ENCODE data around the gene PPP1R18.
"Not testable (repeated sequence)": the region's sequence is repeated elsewhere in the genome, so short reads cannot be mapped to it uniquely, and the experiment has no call there.

PPP1R18 gene, protein sequence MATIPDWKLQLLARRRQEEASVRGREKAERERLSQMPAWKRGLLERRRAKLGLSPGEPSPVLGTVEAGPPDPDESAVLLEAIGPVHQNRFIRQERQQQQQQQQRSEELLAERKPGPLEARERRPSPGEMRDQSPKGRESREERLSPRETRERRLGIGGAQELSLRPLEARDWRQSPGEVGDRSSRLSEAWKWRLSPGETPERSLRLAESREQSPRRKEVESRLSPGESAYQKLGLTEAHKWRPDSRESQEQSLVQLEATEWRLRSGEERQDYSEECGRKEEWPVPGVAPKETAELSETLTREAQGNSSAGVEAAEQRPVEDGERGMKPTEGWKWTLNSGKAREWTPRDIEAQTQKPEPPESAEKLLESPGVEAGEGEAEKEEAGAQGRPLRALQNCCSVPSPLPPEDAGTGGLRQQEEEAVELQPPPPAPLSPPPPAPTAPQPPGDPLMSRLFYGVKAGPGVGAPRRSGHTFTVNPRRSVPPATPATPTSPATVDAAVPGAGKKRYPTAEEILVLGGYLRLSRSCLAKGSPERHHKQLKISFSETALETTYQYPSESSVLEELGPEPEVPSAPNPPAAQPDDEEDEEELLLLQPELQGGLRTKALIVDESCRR

DNA sequence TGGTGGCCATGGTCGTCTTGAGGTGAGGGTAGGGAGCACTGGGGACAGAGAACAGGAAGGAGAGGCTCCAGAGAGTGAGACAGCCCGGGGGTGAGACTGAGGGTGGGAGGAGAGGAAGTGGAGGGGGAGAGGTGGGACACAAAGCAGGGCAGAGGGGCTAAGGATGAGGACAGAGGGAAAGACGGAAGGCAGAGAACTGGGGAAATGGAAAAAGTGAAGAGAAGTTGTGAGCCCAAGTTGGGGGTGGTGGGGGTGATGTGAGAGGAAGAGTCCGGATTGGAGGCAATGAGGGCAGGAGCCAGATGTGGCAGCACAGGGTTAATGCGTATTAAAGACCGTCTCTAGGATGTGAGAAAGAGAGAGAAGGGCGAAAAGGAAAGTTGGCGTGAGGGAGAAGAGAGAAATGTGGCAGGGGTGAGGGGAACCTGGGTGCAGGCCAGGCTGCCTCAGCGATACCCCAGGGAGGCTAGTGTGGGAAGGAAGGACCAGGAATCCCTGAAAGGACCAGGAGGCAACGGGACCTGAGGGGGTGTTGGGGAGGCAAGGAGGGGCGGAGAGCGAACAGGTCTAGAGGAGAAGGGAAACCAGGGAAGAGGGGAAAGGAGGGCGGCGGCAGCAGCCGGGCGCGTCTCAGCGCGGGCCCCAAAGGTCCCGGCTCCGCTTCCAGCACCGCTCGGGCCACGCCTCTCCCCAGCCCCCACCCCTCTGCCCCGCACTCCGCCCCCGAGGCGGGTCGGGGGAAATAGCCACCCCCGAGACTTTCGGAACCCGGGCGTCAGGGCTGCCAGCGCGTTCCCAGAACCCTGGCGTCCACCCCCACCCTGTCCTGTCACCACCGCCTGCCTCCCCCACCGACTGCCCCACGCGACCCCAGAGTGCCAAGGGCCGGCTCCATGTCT, at the start of gene PPP1R18:
PPP1R18 (minus strand) TSS at position 637 of the 899 bp plus-strand sequence; CDS start at position 10, 627 bp downstream.
- peak in 1 of 2 experiments; percentile 80 for DNase-seq

DNA sequence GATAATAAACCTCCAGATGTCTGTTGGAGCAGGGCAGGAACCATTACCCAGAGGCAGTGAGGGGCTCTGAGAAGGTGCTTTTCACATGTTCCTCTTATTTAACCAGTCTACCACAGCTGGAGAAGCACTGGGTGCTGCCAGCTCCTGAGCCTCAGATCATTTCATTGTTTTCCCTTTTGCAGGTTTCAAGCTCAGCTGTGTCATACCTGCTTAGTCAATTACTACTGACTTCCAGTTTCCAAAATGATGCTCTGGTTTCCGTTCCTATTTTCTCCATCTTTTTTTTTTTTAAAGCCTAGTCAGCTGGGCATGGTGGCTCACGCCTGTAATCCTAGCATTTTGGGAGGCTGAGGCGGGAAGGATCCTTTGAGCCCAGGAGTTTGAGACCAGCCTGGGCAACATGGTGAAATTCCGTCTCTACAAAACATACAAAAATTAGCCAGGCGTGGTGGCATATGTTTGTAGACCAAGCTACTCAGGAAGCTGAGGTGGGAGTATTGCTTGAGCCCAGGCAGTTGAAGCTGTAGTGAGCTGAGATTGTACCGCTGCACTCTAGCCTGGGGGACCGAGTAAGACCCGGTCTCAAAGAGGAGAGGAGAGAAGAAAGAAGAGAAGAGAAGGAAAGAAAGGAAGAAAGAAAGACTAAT, 49.3 kb upstream of the PPP1R18 start:
- DNase-seq = no peak

DNA sequence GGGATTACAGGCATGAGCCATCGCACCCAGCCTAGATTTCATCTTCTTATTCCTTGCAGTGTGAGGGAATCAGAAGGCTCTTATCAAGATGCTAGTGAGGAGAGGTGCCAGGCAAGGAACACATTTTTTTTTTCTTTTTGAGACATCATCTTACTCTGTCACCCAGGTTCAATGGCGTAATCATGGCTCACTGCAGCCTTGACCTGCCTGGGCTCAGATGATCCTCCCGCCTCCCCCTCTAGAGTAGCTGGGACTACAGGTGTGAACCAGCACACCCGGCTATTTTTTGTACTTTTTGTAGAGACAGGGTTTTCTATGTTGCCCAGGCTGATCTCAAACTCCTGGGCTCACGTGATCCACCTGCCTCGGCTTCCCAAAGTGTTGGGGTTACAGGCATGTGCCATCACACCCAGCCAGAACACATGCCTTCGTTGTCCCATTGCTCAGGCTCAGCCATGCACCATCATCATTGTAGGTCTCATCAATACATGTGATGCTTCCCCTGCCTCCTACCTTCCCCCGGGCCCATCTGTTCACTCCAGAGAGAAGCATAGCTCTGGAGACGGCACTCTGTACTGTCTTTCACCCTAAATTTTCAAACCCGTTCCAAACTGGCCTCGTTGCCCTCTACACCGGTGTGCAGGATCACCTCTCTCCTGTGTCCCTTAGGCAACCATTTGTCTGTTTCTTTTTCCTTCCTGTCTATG, 45.9 kb upstream of the PPP1R18 start:
- DNase-seq = no peak

DNA sequence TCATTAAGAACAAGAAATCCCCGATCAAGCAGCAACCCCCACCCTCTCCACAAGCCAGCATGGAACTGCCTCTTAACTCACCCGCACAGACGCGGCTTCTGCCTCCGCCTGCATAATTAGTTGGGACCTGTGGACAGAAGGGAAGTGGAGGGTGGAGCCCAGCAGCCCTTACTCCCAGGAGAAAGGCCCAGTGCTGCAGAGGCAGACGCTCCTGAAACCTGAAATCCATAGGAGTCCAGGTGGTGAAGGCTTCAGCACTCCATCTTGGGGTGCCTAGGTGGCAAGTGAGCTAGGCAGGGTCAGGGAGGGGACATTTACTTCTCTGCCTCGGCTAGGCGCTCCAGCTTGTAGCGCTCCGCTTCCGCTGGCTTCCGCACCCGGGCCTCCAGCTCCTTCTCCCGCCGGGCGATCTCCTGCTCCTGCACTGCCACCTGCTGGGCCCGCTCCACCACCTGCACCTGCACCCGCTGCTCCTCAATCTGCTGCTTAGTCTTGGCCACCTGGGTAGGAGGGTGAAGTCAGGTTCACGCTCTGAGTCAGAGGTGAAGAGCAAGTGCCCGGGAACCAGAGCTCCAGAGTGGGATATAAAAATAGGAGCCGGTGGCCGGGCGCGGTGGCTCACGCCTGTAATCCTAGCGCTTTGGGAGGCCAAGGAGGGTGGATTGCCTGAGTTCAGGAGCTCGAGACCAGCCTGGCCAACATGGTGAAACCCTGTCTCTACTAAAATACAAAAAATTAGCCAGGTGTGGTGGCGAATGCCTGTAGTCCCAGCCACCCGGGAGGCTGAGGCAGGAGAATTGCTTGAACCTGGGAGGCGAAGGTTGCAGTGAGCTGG, 44.4 kb upstream of the PPP1R18 start:
- peak in 1 of 2 experiments; percentile 14 for DNase-seq

DNA sequence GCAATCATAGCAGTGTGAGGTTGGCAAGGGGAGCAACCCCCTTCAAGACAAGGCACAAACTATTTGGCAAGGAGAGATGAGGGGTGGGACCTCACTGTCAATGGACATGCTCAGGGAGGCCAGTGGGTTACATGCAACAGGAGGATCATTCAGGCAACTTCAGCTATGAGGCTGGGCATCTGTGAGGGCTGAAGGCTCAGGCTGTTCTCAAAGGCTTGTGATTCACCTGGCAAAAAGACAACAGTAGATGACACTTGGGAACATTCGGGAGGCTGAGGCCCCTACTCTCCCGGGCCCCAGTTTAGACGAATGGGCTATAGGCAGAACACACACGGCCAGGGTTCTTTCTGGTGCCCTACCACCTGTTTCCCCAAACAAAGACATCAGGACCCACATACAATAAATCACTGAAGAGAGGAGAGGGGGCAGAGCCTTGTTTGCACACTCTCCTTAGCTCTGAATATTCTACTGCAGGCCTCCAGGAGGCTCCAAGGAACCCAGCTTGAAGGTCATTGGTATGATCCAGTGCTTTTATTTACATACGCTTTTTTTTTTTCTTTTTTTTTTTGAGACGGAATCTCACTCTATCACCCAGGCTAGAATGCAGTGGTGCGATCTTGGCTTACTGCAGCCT, 41.6 kb upstream of the PPP1R18 start:
- DNase-seq = peak; percentile 37 to 74

DNA sequence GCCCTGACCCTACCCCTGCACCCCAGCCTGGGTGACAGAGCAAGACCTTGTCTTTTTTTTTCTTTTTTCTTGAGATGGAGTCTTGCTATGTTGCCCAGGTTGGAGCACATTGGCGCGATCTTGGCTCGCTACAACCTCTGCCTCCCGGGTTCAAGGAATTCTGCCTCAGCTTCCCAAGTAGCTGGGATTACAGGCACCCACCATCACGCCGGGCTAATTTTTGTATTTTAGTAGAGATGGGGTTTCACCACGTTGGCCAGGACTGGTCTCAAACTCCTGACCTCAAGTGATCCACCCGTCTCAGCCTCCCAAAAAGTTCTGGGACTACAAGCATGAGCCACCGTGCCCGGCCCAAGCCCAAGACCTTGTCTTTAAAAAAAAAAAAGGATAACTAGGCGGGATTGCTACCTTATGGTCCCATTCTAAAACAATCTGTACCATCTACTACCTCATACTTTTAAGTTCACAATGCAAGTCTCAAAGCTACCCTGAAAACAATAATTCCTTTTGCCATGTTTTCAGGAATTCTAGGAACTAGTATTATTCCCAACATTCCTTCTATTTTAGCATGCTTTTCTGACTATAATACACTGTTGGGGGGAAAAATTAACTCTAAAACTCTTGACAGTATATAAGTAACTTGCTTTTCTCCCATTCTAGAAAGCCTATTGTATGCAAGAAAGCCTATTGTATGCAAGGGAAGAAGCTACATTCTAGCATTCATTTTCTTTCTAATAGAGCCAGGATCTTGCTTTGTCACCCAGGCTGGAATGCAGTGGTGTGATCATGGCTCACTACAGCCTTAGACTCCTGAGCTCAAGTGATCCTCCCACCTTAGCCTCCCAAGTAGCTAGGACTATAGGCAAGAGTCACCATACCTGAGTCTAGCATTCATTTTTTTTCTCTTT, 40.3 kb upstream of the PPP1R18 start:
- peak in 1 of 2 experiments; percentile 19 for DNase-seq

DNA sequence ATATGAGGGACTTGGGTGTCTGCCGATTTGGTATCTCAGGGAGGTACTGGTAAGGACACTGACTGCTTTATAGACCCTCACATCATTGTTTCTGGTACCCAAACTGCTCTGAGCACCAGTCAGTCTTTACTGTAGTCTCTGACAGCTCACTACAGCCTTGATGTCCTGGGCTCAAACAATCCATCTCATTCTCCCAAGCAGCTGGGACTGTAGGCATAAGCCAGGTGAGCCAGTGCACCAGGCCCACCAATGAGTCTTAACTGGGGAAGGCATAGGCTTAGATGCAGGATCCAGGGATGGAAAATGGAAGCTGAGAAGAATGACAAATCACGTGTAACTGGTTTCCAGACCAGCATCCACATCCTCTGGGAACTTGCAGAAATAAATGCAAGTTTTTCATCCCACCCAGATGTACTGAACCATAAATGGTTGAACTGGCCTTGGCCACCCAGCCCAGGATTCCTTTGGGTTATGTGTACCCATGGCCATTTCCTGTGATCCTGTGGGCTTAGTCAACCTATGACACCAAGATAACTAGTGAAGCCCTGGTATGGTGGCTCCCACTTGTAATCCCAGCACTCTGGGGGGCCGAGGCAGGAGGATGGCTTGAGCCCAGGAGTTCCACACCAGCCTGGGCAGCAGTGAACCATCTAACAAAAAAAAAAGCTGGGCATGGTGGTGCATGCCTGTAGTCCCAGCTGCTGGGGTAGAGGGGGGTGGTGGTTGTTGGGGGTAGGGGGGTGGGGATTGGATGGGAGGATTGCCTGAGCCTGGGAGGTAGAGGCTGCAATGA, 39.5 kb upstream of the PPP1R18 start:
- peak in 1 of 2 experiments; percentile 76 for DNase-seq

DNA sequence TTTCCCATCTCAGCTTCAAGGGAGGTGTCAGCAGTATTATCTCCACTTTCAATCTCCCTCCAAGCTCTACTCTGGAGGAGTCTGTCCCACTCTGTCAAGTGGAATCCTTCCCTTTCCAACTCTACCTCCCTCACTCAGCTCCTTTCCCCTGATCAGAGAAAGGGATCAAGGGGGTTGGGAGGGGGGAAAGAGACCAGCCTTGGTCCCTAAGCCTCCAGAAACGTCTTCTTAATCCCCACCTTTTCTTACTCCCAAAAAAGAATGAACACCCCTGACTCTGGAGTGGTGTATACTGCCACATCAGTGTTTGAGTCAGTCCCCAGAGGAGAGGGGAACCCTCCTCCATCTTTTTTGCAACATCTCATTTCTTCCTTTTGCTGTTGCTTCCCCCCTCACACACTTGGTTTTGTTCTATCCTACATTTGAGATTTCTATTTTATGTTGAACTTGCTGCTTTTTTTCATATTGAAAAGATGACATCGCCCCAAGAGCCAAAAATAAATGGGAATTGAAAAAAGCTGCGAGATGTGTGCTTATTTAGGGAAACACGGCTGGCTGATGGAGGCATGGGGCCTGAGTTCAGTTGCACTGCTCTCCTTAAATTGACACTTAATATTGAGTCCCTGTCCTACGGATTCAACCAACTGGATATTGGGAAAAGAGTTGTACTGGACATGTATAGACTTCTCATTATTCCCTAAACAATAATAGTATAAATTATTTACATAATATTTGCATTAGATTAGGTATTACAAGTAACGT, 38.6 kb upstream of the PPP1R18 start:
- peak in 1 of 2 experiments; percentile 59 for DNase-seq

DNA sequence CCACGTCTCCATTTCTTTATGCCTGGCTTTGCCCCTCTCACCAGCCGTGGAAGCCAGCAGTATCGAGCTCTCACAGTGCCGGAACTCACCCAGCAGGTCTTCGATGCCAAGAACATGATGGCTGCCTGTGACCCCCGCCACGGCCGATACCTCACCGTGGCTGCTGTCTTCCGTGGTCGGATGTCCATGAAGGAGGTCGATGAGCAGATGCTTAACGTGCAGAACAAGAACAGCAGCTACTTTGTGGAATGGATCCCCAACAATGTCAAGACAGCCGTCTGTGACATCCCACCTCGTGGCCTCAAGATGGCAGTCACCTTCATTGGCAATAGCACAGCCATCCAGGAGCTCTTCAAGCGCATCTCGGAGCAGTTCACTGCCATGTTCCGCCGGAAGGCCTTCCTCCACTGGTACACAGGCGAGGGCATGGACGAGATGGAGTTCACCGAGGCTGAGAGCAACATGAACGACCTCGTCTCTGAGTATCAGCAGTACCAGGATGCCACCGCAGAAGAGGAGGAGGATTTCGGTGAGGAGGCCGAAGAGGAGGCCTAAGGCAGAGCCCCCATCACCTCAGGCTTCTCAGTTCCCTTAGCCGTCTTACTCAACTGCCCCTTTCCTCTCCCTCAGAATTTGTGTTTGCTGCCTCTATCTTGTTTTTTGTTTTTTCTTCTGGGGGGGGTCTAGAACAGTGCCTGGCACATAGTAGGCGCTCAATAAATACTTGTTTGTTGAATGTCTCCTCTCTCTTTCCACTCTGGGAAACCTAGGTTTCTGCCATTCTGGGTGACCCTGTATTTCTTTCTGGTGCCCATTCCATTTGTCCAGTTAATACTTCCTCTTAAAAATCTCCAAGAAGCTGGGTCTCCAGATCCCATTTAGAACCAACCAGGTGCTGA, 37.6 kb upstream of the PPP1R18 start:
- DNase-seq = not testable (repeated sequence)

DNA sequence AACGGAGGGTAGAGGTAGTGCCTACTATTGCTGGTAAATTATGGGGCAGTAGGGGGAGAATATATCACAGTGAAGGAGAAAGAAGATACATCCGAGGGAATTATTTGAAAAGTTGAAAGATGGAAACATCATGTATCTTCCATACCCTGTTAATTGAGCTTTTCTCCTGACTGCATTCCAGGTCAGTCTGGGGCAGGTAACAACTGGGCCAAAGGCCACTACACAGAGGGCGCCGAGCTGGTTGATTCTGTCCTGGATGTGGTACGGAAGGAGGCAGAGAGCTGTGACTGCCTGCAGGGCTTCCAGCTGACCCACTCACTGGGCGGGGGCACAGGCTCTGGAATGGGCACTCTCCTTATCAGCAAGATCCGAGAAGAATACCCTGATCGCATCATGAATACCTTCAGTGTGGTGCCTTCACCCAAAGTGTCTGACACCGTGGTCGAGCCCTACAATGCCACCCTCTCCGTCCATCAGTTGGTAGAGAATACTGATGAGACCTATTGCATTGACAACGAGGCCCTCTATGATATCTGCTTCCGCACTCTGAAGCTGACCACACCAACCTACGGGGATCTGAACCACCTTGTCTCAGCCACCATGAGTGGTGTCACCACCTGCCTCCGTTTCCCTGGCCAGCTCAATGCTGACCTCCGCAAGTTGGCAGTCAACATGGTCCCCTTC, 36.9 kb upstream of the PPP1R18 start:
- DNase-seq = not testable (repeated sequence)

DNA sequence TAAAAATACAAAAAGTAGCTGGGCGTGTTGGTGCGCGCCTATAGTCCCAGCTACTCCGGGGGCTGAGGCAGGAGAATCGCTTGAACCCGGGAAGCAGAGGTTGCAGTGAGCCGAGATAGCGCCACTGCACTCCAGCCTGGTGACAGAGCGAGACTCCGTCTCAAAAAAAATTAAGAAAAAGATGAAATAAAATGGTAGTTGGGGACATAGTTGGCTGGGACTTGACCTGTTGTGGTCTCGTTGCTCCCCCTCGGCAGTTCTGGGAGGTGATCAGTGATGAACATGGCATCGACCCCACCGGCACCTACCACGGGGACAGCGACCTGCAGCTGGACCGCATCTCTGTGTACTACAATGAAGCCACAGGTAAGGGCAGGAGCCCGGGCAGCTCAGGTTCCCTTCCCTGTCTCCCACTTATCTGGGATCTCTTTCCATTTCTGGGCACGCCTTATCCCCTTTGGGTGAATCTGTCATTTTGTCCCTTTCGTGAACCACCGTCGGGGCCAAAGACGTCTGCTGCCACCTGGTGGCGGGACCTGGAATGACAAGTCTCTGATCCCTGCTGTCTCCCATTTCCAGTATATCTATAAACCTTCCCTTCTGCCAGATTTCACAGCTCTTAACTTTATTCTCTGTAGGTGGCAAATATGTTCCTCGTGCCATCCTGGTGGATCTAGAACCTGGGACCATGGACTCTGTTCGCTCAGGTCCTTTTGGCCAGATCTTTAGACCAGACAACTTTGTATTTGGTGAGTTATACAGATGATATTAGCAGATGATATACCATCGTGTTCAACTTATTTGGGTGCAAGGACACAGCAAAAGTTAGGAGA, 36.1 kb upstream of the PPP1R18 start:
- DNase-seq = peak in 1 of 2 experiments; percentile 76

DNA sequence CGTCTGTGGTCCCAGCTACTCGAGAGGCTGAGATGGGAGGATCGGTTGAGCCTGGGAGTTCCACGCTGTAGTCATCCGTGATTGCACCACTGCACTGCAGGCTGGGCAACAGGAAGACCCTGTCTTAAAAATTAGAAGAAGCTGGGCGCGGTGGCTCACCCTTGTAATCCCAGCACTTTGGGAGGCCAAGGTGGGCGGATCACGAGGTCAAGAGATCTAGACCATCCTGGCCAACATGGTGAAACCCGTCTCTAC, 35.5 kb upstream of the PPP1R18 start:
- not testable (repeated sequence) for DNase-seq

DNA sequence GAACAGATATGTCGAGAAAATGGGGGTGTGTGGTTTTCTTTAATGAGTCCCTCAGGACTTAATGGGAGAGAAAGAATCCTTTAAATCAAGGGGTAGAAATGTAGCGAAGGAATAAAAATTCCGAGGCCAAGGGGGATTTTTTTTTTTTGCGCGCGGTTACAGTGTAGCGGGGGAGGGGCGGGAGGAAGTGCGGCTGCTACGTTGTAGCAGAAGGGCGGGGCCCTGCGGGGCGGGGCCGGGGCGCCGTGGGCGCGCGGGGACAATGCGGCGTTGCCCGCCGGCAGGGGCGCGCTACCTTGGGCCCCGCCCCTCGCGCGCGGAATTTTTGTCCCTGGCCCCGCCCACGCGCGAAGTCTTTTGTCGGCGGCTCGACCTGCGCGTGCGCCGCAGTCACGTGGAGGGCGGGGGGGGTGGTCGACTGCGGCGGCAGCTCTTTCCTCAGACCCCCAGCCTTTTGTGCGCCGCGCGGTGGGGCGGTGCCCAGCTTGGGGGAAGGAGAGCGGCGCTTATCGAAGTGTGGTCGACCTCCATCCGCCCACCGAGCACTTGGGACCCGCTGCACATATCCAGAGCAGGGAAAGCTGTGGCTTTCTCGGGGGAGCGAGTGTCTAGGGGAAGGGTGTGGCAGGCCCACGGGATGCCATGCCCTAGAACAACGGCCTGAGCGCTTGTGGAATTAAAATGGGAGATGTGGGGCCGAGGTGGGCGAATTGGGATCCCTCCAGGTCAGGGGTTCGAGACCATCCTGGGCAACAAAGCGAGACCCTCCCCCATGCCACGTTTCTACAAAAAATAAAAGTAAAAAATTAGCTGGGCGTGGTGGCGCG, 35.0 kb upstream of the PPP1R18 start:
- DNase-seq = peak; percentile 46 to 86

DNA sequence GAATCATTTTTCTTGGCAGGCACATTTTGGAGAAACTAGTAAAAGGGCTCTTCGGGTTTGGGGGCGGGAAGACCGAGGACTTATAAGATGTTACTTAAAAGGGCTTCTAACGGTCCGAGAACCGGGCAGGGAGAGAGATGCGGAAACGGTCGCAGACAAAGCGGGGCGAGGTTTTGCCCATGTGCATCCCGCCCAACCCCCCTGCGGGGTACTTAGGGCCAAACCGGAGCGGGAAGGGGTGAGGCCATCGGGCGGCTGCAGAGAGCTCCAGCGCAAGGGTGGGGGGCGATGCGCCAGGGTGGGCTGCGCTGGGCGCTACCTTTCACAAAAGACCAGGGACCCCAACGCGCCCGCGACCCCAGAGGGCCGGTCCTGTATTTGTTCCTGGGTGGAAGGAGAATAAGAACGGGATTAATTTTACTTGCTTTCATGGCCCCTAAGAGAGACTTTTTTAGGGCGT, 34.3 kb upstream of the PPP1R18 start:
- DNase-seq = peak in 1 of 2 experiments; percentile 49
